Endothelial cell (in vitro differentiated cells): ENCODE measurements around the gene NARF. TPM values are rescaled to one million over a fixed set of nuclear protein-coding genes. Genes with fewer than 3 reads are reported as not detected.

Experiments
- DNase-seq: peaks from one replicate; pipeline ENCODE4 v3.0.0; 2021; ENCODE audit warnings: low spot score
- H3K27ac Mint-ChIP-seq: one replicate; pipeline ENCODE4 v1.8.0; 2021; ENCODE audit warnings: mixed read lengths, inconsistent platforms; ENCODE audit not compliant: unreplicated experiment
- H3K27me3 Mint-ChIP-seq: one replicate; pipeline ENCODE4 v1.8.0; 2021; ENCODE audit warnings: mild to moderate bottlenecking, moderate library complexity, mixed read lengths, inconsistent platforms; ENCODE audit not compliant: unreplicated experiment
- H3K36me3 Mint-ChIP-seq: one replicate; pipeline ENCODE4 v1.8.0; 2021; ENCODE audit warnings: mild to moderate bottlenecking, low read depth, mixed read lengths, inconsistent platforms; ENCODE audit not compliant: unreplicated experiment
- H3K4me1 Mint-ChIP-seq: one replicate; pipeline ENCODE4 v1.8.0; 2021; ENCODE audit warnings: mild to moderate bottlenecking, mixed read lengths, inconsistent platforms; ENCODE audit not compliant: unreplicated experiment
- H3K4me3 Mint-ChIP-seq: one replicate; pipeline ENCODE4 v1.8.0; 2021; ENCODE audit warnings: mild to moderate bottlenecking, mixed read lengths, inconsistent platforms; ENCODE audit not compliant: unreplicated experiment
- H3K9me3 Mint-ChIP-seq: one replicate; pipeline ENCODE4 v1.8.0; 2021; ENCODE audit warnings: mixed read lengths, inconsistent platforms; ENCODE audit not compliant: unreplicated experiment
- total RNA-seq: library from RNA; stranded (reverse); fragmentation: NEBNext Ultra II Directional; extraction: Animal tissue kit (Norgen Biotek cat#: 25700); gene quantifications from one replicate; pipeline ENCODE4 v1.2.1, GENCODE V29; 2021; ENCODE audit not compliant: unreplicated experiment
- TF ChIP-seq, protein P1 (sequence below): fragments of 200-600 bp; sonication (generic); IDR thresholded peaks from one replicate; pipeline ENCODE4 v1.5.0; 2021; ENCODE audit warnings: antibody characterized with exemption; ENCODE audit not compliant: unreplicated experiment

NARF gene
- total RNA-seq, 1 donor from 2014 or later: 88.7 TPM

DNA sequence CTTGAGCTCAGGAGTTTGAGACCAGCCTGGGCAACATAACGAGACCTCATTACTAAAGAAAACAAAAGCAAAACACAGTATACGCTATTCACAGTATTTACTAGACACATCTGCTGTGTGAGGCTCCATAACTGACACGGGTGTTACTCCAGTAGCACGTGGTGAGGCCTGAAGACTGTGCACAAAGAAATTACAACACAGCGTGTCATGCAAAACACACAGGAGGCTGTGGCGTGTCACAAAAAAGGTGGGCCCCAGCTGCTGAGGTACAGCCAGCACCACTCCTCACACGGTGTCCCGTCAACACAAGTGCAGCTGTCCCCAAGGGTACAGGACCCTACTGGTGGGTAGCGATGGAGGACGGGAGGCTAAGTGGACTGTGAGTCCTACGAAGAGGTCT is 10.7 kb upstream of the NARF start:
- no peak for DNase-seq
- peaks cover 9% of the 10 kb centered on the region for H3K36me3 Mint-ChIP-seq
- no peaks in the 10 kb centered on the region for H3K9me3 Mint-ChIP-seq
- no peak overlapping the region for H3K27ac Mint-ChIP-seq
- H3K4me3 Mint-ChIP-seq: no peak overlapping the region
- TF ChIP-seq, protein P1, sequence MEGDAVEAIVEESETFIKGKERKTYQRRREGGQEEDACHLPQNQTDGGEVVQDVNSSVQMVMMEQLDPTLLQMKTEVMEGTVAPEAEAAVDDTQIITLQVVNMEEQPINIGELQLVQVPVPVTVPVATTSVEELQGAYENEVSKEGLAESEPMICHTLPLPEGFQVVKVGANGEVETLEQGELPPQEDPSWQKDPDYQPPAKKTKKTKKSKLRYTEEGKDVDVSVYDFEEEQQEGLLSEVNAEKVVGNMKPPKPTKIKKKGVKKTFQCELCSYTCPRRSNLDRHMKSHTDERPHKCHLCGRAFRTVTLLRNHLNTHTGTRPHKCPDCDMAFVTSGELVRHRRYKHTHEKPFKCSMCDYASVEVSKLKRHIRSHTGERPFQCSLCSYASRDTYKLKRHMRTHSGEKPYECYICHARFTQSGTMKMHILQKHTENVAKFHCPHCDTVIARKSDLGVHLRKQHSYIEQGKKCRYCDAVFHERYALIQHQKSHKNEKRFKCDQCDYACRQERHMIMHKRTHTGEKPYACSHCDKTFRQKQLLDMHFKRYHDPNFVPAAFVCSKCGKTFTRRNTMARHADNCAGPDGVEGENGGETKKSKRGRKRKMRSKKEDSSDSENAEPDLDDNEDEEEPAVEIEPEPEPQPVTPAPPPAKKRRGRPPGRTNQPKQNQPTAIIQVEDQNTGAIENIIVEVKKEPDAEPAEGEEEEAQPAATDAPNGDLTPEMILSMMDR: no peak
- H3K27me3 Mint-ChIP-seq: peaks cover 9% of the 10 kb centered on the region
- peaks cover 19% of the 10 kb centered on the region for H3K4me1 Mint-ChIP-seq

DNA sequence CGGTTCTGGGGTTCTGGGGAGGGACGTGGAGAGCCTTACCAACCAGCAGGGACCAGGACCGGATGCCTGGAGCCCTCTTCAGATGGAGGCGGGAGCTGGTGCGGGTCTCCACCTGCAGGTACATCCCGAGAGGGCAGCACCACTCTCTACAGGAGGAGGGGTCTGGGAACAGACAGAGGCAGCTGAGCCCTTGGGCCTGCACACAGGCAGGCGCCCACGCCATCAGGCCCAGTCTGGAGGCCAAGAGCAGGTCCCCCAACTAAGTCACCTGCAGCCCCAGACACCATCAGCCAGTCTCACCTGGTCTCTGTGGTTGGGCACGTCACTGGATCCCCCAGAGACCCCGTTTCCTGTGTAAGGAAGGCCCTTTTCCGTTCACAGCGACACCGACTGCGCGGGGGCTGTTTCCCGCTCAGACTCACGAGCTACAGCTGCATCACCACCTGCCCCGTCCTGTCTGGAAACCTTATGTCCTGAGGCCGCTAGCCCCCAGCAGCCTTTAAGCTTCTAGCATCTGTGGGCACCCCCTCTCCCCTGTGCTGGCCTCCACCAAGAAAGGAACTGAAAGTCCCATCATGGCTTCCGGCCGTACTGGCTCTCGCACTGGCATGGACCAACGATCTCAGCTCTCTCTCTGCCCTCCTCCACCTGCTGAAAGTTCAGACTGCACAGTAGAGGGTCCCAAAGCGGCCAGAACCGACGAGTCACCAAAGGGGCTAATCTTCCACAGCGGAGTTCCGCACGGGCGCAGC is 9.2 kb upstream of the NARF start:
- TF ChIP-seq, protein P1: no peak
- peak overlapping the region; percentile 84 for H3K4me3 Mint-ChIP-seq
- peaks cover 8% of the 10 kb centered on the region for H3K27me3 Mint-ChIP-seq
- no peaks in the 10 kb centered on the region for H3K9me3 Mint-ChIP-seq
- H3K4me1 Mint-ChIP-seq: peaks cover 19% of the 10 kb centered on the region
- peak overlapping the region; percentile 72 for H3K27ac Mint-ChIP-seq
- DNase-seq: peak; percentile 36
- peaks cover 5% of the 10 kb centered on the region for H3K36me3 Mint-ChIP-seq

DNA sequence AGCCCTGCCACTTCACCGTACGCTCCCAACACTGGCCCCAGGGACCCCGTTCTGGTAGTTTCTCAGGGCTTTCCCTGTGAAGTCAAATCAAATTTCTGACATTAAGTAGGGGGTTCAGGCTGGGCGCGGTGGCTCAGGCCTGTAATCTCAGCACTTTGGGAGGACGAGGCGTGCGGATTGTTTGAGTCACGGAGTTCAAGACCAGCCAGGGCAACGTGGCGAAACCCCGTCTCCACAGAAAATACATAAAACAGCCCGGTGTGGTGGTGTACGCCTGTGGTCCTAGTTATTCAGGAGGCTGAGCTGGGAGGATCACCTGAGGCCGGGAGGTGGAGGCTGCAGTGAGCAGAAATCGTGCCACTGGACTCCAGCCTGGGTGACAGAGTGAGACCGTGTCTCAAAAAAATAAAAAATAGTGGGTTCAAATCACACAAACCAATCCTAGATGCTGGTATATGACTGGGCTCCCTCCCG is 8.6 kb upstream of the NARF start:
- peaks cover 19% of the 10 kb centered on the region for H3K4me1 Mint-ChIP-seq

DNA sequence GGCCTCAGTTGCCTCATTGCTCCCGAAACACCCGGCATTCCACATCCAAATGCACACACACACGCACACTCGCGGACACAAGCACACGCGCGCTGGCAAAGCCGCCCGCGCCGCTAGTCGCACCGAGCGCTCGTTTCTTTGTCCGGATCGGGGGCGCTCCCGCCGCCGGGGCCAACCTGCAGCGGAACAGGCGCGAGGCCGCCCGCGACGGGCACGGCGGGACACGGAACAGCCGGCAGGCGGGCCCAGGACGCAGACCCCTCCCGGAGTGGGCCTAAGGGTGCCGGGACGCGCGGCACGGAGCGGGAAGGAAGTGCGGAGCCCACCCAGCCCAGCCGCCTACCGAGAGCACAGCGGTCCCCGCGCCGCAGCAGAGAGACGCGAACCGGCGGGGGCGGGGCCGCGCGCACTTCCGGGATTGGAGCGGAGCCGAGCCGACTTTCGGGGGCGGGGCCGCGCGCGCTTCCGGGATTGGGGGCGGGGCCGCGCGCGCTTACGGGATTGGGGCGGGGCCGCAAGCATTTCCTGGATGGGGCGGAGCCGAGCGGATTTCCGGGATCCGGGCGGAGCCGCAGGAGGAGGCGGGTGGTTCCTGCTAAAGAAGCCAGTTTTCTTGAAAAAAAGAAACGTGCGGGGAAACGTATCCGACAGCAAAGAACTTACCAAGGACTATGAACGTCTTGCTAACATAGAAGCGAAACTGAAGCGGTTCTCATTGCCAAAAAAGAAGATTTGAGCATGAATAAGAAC is 8.0 kb upstream of the NARF start, which contains the start of gene CYBC1:
CYBC1 (minus strand) TSS at position 396 of the 750 bp plus-strand sequence. CDS start 1,498 bp downstream, outside the sequence.
- peak; percentile 97 for DNase-seq
- TF ChIP-seq, protein P1: no peak
- H3K27me3 Mint-ChIP-seq: peaks cover 8% of the 10 kb centered on the region

More for the DNA sequence above, 8.6 kb upstream of the NARF start:
- no peak for DNase-seq
- peaks cover 8% of the 10 kb centered on the region for H3K27me3 Mint-ChIP-seq
- H3K4me3 Mint-ChIP-seq: peak overlapping the region; percentile 84
- H3K27ac Mint-ChIP-seq: peak overlapping the region; percentile 72
- peaks cover 5% of the 10 kb centered on the region for H3K36me3 Mint-ChIP-seq
- H3K9me3 Mint-ChIP-seq: no peaks in the 10 kb centered on the region
- TF ChIP-seq, protein P1: no peak

More for the DNA sequence above, 8.0 kb upstream of the NARF start, which contains the start of gene CYBC1:
- Mint-ChIP-seq H3K36me3 (peaks cover 5% of the 10 kb centered on the region), H3K27ac (peak within 1 kb of the TSS; percentile 87), H3K4me3 (peak within 1 kb of the TSS; percentile 88), H3K4me1 (peaks cover 19% of the 10 kb centered on the region), H3K9me3 (no peaks in the 10 kb centered on the region)
